ENCODE results near the gene XXYLT1.

The XXYLT1 gene

DNA sequence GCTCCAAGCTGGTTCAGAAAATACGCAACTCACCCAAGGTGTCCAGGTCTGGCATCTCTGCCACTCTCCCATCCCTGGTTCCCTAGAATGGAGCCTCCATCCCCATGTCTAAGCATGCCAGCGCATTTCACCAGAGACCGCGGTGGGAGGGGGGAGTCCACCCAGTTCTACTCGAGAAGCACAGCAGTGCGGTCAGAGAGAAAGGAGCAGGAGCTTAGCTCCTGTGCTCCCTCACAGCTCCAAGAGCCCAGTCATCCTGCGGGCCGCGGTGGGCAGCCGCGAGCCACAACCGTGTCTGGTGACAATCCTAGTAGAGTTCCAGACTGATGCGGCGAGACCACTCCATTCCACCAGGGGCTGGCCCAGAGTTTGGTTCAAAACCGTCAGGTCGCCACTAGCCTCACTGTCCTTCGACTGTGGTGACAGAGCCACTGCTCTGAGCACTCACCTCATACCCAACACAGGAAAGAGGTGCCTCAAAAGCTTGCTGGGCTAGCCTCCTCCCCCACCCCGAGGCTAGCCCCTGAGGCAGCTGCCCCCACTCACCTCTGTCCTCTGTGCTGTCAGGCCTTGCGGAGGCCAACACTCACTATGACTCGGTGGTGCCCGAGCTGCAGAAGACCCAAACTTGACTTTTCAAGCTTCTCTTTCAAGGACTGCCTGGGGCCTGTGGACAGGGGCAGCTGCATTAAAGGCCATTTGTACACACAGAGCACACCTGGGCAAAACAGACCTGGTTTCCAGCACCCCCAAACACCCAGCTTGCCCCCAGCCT is 185.4 kb downstream of the XXYLT1 start:
- no peak for TF ChIP-seq EZH2phosphoT487 (IDR thresholded peaks at IDR 0.05; ENCODE audit: borderline replicate concordance, low read length)
- TF ChIP-seq, protein P1, sequence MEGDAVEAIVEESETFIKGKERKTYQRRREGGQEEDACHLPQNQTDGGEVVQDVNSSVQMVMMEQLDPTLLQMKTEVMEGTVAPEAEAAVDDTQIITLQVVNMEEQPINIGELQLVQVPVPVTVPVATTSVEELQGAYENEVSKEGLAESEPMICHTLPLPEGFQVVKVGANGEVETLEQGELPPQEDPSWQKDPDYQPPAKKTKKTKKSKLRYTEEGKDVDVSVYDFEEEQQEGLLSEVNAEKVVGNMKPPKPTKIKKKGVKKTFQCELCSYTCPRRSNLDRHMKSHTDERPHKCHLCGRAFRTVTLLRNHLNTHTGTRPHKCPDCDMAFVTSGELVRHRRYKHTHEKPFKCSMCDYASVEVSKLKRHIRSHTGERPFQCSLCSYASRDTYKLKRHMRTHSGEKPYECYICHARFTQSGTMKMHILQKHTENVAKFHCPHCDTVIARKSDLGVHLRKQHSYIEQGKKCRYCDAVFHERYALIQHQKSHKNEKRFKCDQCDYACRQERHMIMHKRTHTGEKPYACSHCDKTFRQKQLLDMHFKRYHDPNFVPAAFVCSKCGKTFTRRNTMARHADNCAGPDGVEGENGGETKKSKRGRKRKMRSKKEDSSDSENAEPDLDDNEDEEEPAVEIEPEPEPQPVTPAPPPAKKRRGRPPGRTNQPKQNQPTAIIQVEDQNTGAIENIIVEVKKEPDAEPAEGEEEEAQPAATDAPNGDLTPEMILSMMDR (IDR thresholded peaks at IDR 0.05; ENCODE audit: low read depth, low read length, poor library complexity, severe bottlenecking), result no peak

DNA sequence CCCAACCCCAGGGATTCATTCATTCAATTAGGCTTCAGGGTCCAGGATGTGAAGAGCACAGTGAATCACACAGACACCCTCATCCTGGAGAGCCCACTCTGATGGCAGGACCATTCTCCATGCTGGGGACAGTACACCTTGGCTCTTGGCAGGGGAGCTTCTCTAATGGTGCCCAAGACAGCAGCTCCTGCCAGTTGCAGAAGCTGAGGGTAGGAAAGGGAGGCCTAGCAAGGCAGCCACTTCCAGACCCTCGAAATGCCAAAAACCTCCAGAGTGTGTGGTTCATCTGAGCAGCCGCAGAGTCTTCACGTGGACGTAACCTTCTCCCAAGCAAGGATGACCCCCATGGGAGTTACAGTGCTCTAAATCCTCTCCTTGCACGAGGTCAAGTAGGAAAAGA is 186.2 kb downstream of the XXYLT1 start:
- H3K9me3 ChIP-seq (ENCODE audit: control insufficient read depth, insufficient read depth, low read length), result no peaks in the 10 kb centered on the region
- H3K4me2 ChIP-seq (ENCODE audit: low read length), result no peak overlapping the region
- no peak overlapping the region for H3K27ac ChIP-seq (ENCODE audit: low read depth, low read length)
- no peak for TF ChIP-seq EZH2phosphoT487 (IDR thresholded peaks at IDR 0.05; ENCODE audit: borderline replicate concordance, low read length)
- TF ChIP-seq, protein P1 (IDR thresholded peaks at IDR 0.05; ENCODE audit: low read depth, low read length, poor library complexity, severe bottlenecking), result no peak
- no peaks in the 10 kb centered on the region for H3K9me2 ChIP-seq (replicated peaks; ENCODE audit: control insufficient read depth, low read length)
- no peaks in the 10 kb centered on the region for H4K20me1 ChIP-seq (ENCODE audit: control insufficient read depth, insufficient read depth, low read depth, low read length)
- no peaks in the 10 kb centered on the region for H3K36me3 ChIP-seq (ENCODE audit: control insufficient read depth, low read length)
- H3K4me1 ChIP-seq (ENCODE audit: control insufficient read depth, low read length), result peaks cover 5% of the 10 kb centered on the region
- no peaks in the 10 kb centered on the region for H3F3A ChIP-seq (ENCODE audit: control insufficient read depth, insufficient read depth)
- no peak overlapping the region for H3K4me3 ChIP-seq (ENCODE audit: low read length)
- H3K27me3 ChIP-seq (ENCODE audit: control insufficient read depth, low read length), result no peaks in the 10 kb centered on the region
- no peaks in the 10 kb centered on the region for H3K79me2 ChIP-seq (ENCODE audit: control insufficient read depth, low read length)

More for the DNA sequence above, 185.4 kb downstream of the XXYLT1 start:
- Histone ChIP-seq H3K4me2 (ENCODE audit: low read length) (no peak overlapping the region), H3K4me3 (ENCODE audit: low read length) (no peak overlapping the region), H3K27me3 (ENCODE audit: control insufficient read depth, low read length) (no peaks in the 10 kb centered on the region), H3K27ac (ENCODE audit: low read depth, low read length) (no peak overlapping the region), H3K4me1 (ENCODE audit: control insufficient read depth, low read length) (no peaks in the 10 kb centered on the region; the same call in 1 of the 2 replicates), H3K36me3 (ENCODE audit: control insufficient read depth, low read length) (no peaks in the 10 kb centered on the region), H4K20me1 (ENCODE audit: control insufficient read depth, insufficient read depth, low read depth, low read length) (no peaks in the 10 kb centered on the region), H3F3A (ENCODE audit: control insufficient read depth, insufficient read depth) (no peaks in the 10 kb centered on the region), H3K9me2 (replicated peaks; ENCODE audit: control insufficient read depth, low read length) (no peaks in the 10 kb centered on the region), H3K9me3 (ENCODE audit: control insufficient read depth, insufficient read depth, low read length) (no peaks in the 10 kb centered on the region), H3K79me2 (ENCODE audit: control insufficient read depth, low read length) (no peaks in the 10 kb centered on the region)

DNA sequence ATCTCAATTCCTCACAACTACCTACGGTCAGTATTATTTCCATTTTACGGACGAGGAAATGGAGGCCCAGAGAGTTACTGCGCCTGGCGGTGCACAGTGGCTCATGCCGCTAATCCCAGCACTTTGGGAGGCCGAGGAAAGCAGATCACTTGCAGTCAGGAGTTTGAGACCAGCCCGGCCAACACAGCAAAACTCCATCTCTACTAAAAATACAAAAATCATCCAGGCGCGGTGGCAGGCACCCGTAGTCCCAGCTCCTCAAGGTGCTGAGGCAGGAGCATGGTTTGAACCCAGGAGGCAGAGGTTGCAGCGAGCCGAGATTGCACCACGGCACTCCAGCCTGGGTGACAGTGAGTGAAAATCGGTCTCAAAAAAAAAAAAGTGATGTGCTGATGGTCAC is 187.3 kb downstream of the XXYLT1 start:
- Histone ChIP-seq H3K36me3 (ENCODE audit: control insufficient read depth, low read length) (no peaks in the 10 kb centered on the region), H4K20me1 (ENCODE audit: control insufficient read depth, insufficient read depth, low read depth, low read length) (peaks cover 6% of the 10 kb centered on the region; the same call in 1 of the 2 replicates), H3F3A (ENCODE audit: control insufficient read depth, insufficient read depth) (no peaks in the 10 kb centered on the region), H3K9me2 (replicated peaks; ENCODE audit: control insufficient read depth, low read length) (no peaks in the 10 kb centered on the region), H3K27me3 (ENCODE audit: control insufficient read depth, low read length) (no peaks in the 10 kb centered on the region), H3K4me1 (ENCODE audit: control insufficient read depth, low read length) (peaks cover 6% of the 10 kb centered on the region), H3K4me3 (ENCODE audit: low read length) (no peak overlapping the region), H3K27ac (ENCODE audit: low read depth, low read length) (no peak overlapping the region), H3K4me2 (ENCODE audit: low read length) (no peak overlapping the region), H3K79me2 (ENCODE audit: control insufficient read depth, low read length) (no peaks in the 10 kb centered on the region), H3K9me3 (ENCODE audit: control insufficient read depth, insufficient read depth, low read length) (no peaks in the 10 kb centered on the region)
- TF ChIP-seq EZH2phosphoT487 (IDR thresholded peaks at IDR 0.05; ENCODE audit: borderline replicate concordance, low read length), result no peak
- TF ChIP-seq, protein P1 (IDR thresholded peaks at IDR 0.05; ENCODE audit: low read depth, low read length, poor library complexity, severe bottlenecking), result no peak

Measured in DOHH2 (cell line).